ENCODE measurements around the gene DLG1. TPM values are rescaled to one million over a fixed set of nuclear protein-coding genes. Genes with fewer than 3 reads are reported as not detected.

The DLG1 gene
- total RNA-seq, 2 donors from 2014 or later: 115 to 124 TPM

GRCh38 chr3:197001972-197002700 lies 296.3 kb downstream of the DLG1 start:
- Histone ChIP-seq H3K27ac (peak overlapping the region; percentile 31), H3K4me3 (peak overlapping the region; percentile 53), H3K9ac (ENCODE audit: low read depth in 2 of 2, low read length in 2 of 2) (peak overlapping the region in 1 of 2 donors; percentile 79), H3K36me3 (no peaks in the 10 kb centered on the region), H3K9me3 (no peaks in the 10 kb centered on the region), H3K27me3 (no peaks in the 10 kb centered on the region), H3K4me1 (no peaks in the 10 kb centered on the region)
- DNase-seq: no peak
- TF ChIP-seq, protein P1, sequence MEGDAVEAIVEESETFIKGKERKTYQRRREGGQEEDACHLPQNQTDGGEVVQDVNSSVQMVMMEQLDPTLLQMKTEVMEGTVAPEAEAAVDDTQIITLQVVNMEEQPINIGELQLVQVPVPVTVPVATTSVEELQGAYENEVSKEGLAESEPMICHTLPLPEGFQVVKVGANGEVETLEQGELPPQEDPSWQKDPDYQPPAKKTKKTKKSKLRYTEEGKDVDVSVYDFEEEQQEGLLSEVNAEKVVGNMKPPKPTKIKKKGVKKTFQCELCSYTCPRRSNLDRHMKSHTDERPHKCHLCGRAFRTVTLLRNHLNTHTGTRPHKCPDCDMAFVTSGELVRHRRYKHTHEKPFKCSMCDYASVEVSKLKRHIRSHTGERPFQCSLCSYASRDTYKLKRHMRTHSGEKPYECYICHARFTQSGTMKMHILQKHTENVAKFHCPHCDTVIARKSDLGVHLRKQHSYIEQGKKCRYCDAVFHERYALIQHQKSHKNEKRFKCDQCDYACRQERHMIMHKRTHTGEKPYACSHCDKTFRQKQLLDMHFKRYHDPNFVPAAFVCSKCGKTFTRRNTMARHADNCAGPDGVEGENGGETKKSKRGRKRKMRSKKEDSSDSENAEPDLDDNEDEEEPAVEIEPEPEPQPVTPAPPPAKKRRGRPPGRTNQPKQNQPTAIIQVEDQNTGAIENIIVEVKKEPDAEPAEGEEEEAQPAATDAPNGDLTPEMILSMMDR (IDR thresholded peaks at IDR 0.05): no peak
- intact Hi-C loops (cut with DNase I): loop anchor here (2.0 to 10.0 kb wide), 2 partner anchors 185 to 513 kb away; no protein-coding TSS in a partner anchor

DNA sequence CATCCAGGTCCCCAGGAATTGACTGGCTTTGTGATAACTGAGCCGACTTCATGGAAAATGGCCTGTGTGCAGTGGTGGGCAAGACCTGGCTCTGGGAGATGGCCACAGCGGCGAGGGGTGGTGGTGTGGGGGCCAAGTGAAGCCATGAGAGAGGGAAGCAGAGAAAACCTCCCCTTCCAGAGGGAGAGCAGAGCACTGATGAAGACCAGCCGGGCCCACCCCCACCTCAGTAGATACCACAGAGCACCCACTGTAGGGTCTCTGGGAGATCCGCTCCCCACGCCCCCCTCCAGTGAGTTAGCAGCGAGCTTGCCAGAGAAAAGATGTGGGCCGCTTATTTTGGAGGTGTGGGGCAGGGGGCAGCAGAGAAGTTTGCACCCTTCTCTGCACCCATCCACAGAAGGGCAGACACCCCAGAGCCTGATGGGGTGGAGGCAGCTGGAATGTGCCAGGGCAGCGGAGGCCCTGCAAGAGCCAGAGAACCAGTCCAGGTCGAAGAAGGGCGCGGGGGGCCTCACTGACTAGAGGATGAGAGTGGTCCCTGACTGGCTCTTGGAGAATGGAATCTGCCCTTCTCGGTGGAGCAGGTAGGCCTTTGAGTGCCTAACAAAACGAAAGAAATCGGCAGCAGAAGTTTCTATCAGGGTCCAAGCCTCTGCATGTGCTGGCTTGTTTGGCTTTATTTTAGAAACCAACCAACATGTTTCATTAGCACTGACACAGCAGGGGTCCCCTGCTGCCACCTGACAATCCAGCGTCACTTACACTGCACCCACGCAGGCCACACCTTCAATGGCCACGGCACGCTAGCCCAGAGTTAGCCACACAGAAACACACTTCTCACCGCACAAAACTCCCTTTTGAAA lies 297.1 kb downstream of the DLG1 start:
- Histone ChIP-seq H3K27me3 (no peaks in the 10 kb centered on the region), H3K27ac (no peak overlapping the region), H3K9ac (ENCODE audit: low read depth in 2 of 2, low read length in 2 of 2) (no peak overlapping the region), H3K4me3 (no peak overlapping the region), H3K9me3 (no peaks in the 10 kb centered on the region), H3K4me1 (no peaks in the 10 kb centered on the region), H3K36me3 (no peaks in the 10 kb centered on the region)
- intact Hi-C loops (cut with DNase I): loop anchor here (10.0 kb wide), 1 partner anchor 513 kb away; no protein-coding TSS in a partner anchor
- TF ChIP-seq, protein P1 (IDR thresholded peaks at IDR 0.05): no peak
- no peak for DNase-seq

DNA sequence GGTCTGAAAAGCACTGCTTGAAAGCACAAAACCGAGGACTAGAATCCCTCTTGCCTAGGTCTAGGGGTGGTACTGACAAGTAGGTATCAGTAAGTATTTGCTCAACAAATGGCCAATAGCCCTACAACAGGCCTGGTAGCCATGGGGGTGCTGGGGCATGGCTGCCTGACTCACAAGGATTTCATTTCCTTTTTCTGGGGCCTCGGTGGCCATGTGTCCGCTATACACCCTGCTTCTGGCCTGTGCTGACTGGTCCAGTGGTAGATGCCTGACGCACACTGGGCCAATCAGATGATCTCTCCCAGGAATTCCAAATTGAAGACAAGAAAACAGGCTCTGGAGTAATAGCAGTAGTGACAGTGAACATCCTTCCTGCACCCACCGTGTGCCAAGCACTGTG lies 298.2 kb downstream of the DLG1 start:
- Histone ChIP-seq H3K9me3 (no peaks in the 10 kb centered on the region), H3K9ac (ENCODE audit: low read depth in 2 of 2, low read length in 2 of 2) (no peak overlapping the region), H3K27me3 (no peaks in the 10 kb centered on the region), H3K4me3 (no peak overlapping the region), H3K36me3 (no peaks in the 10 kb centered on the region), H3K27ac (no peak overlapping the region), H3K4me1 (no peaks in the 10 kb centered on the region)
- intact Hi-C loops (cut with DNase I): loop anchor here (10.0 kb wide), 1 partner anchor 515 kb away; no protein-coding TSS in a partner anchor
- TF ChIP-seq, protein P1 (IDR thresholded peaks at IDR 0.05): no peak
- no peak for DNase-seq

DNA sequence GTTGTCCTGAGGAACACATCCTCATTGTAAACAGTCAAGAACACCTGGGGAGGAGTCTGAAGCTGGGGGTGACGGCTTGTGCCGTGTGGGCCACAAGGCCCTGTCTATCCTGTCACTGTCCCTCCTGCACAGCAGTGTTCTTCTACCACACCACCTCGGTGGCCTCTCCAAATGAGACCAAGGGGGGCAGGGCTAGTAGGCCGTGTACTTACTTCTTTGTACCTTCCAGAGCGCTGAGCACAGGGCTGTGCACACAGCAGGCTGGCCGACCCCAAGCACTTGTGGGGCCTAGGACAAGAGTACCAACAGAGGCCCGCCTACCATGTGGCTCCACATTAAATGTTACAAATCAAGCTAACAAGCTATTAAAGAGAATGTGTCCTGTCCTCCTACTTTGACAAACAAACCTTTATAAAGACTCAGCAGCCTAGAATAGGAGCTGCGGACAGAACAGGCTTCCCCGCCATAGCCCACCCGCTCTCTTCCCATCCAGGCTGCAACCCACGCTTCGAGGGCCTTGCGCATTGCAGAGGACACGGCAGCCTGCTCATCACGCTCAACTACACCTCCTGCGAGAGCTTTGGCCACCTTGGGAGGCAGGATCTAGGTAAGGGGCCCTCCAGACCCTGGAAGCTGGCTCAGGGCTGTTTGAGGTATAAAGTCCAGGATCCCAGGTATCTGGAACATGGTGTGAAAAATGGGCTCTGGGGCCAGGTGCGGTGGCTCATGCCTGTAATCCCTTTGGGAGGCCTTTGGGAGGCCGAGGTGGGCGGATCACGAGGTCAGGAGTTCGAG lies 299.2 kb downstream of the DLG1 start:
- no peak overlapping the region for H3K9ac ChIP-seq (ENCODE audit: low read depth in 2 of 2, low read length in 2 of 2)
- H3K4me1 ChIP-seq: no peaks in the 10 kb centered on the region
- intact Hi-C loops (cut with DNase I): no loop called here
- no peak overlapping the region for H3K27ac ChIP-seq
- H3K9me3 ChIP-seq: no peaks in the 10 kb centered on the region
- no peaks in the 10 kb centered on the region for H3K36me3 ChIP-seq
- no peak for DNase-seq
- H3K4me3 ChIP-seq: no peak overlapping the region
- no peaks in the 10 kb centered on the region for H3K27me3 ChIP-seq
- TF ChIP-seq, protein P1 (IDR thresholded peaks at IDR 0.05): no peak

DNA sequence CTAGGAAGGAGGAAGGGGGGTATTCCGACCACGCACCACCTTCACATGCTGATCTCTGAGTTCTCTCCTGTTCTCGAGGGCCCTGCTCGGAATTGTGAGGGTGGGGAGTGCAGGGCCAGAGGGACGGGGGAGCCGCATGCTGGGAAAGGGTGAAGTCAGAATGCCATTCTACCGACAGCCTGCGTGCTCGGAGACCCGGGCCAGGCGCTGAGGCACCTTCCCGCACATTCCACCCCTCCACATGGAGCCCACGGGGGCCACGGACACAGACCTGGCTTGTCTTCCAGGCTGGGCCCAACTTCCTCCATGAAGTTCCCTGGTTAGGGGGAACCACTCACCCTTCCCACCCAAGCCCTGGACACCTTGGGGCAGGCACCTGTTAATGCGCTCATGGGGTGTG lies 301.1 kb downstream of the DLG1 start:
- no peaks in the 10 kb centered on the region for H3K36me3 ChIP-seq
- DNase-seq: no peak
- H3K27ac ChIP-seq: no peak overlapping the region
- no peaks in the 10 kb centered on the region for H3K4me1 ChIP-seq
- no peak overlapping the region for H3K9ac ChIP-seq (ENCODE audit: low read depth in 2 of 2, low read length in 2 of 2)
- intact Hi-C loops (cut with DNase I): no loop called here
- no peak overlapping the region for H3K4me3 ChIP-seq
- H3K9me3 ChIP-seq: no peaks in the 10 kb centered on the region
- H3K27me3 ChIP-seq: no peaks in the 10 kb centered on the region
- TF ChIP-seq, protein P1 (IDR thresholded peaks at IDR 0.05): no peak
